ENCODE data around the gene NME7.

The NME7 gene

DNA sequence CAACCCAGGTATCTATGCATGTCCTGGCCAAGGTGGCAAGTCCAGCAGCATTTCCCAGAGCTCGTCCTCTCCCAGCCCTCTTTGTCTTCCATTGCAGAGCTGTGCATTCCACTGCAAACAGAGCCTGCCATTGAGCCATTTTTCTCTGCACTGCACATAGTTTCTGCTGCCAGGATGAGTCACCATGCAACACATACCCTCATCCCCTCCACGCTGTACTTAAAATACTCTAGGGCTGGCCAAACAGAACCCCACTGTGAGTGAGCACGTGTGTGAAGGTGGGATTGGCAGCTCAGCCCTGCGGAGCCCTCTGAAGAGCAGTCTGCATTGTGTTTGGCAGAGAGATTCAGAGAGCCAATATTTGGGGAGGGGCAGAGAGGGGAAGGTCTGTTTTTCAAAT lies 265.0 kb downstream of the NME7 start (continued):
- TF ChIP-seq ZNF571 (tag by site-specific recombination; IDR thresholded peaks at IDR 0.05), result no peak
- TF ChIP-seq, protein P1, sequence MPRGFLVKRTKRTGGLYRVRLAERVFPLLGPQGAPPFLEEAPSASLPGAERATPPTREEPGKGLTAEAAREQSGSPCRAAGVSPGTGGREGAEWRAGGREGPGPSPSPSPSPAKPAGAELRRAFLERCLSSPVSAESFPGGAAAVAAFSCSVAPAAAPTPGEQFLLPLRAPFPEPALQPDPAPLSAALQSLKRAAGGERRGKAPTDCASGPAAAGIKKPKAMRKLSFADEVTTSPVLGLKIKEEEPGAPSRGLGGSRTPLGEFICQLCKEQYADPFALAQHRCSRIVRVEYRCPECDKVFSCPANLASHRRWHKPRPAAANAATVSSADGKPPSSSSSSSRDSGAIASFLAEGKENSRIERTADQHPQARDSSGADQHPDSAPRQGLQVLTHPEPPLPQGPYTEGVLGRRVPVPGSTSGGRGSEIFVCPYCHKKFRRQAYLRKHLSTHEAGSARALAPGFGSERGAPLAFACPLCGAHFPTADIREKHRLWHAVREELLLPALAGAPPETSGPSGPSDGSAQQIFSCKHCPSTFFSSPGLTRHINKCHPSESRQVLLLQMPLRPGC (tag by site-specific recombination; IDR thresholded peaks at IDR 0.05), result peak; percentile 37; the same call in 1 of the 2 replicates
- no peak for TF ChIP-seq ZNF155 (tag by site-specific recombination; IDR thresholded peaks at IDR 0.05)
- TF ChIP-seq ZNF561 (tag by site-specific recombination; IDR thresholded peaks at IDR 0.05; ENCODE audit: borderline replicate concordance), result 0 out of 2 replicates have a peak, but pooled peaks have one; percentile 36
- peak; percentile 64 for TF ChIP-seq ZNF600 (tag by site-specific recombination; IDR thresholded peaks at IDR 0.05)
- TF ChIP-seq, protein P2, sequence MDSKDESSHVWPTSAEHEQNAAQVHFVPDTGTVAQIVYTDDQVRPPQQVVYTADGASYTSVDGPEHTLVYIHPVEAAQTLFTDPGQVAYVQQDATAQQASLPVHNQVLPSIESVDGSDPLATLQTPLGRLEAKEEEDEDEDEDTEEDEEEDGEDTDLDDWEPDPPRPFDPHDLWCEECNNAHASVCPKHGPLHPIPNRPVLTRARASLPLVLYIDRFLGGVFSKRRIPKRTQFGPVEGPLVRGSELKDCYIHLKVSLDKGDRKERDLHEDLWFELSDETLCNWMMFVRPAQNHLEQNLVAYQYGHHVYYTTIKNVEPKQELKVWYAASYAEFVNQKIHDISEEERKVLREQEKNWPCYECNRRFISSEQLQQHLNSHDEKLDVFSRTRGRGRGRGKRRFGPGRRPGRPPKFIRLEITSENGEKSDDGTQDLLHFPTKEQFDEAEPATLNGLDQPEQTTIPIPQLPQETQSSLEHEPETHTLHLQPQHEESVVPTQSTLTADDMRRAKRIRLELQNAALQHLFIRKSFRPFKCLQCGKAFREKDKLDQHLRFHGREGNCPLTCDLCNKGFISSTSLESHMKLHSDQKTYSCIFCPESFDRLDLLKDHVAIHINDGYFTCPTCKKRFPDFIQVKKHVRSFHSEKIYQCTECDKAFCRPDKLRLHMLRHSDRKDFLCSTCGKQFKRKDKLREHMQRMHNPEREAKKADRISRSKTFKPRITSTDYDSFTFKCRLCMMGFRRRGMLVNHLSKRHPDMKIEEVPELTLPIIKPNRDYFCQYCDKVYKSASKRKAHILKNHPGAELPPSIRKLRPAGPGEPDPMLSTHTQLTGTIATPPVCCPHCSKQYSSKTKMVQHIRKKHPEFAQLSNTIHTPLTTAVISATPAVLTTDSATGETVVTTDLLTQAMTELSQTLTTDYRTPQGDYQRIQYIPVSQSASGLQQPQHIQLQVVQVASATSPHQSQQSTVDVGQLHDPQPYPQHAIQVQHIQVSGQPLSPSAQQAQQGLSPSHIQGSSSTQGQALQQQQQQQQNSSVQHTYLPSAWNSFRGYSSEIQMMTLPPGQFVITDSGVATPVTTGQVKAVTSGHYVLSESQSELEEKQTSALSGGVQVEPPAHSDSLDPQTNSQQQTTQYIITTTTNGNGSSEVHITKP (tag by site-specific recombination; IDR thresholded peaks at IDR 0.05), result peak; percentile 32; the same call in 1 of the 2 replicates
- TF ChIP-seq, protein P3, sequence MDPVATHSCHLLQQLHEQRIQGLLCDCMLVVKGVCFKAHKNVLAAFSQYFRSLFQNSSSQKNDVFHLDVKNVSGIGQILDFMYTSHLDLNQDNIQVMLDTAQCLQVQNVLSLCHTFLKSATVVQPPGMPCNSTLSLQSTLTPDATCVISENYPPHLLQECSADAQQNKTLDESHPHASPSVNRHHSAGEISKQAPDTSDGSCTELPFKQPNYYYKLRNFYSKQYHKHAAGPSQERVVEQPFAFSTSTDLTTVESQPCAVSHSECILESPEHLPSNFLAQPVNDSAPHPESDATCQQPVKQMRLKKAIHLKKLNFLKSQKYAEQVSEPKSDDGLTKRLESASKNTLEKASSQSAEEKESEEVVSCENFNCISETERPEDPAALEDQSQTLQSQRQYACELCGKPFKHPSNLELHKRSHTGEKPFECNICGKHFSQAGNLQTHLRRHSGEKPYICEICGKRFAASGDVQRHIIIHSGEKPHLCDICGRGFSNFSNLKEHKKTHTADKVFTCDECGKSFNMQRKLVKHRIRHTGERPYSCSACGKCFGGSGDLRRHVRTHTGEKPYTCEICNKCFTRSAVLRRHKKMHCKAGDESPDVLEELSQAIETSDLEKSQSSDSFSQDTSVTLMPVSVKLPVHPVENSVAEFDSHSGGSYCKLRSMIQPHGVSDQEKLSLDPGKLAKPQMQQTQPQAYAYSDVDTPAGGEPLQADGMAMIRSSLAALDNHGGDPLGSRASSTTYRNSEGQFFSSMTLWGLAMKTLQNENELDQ (tag by site-specific recombination; IDR thresholded peaks at IDR 0.05; ENCODE audit: low read depth), result no peak
- no peak for TF ChIP-seq ZNF23 (tag by site-specific recombination; IDR thresholded peaks at IDR 0.05; ENCODE audit: borderline replicate concordance)
- TF ChIP-seq ZNF585B (tag by site-specific recombination; IDR thresholded peaks at IDR 0.05), result no peak
- peak; percentile 33; the same call in 1 of the 2 replicates for TF ChIP-seq ZBTB17 (tag by site-specific recombination; IDR thresholded peaks at IDR 0.05)
- TF ChIP-seq, protein P4, sequence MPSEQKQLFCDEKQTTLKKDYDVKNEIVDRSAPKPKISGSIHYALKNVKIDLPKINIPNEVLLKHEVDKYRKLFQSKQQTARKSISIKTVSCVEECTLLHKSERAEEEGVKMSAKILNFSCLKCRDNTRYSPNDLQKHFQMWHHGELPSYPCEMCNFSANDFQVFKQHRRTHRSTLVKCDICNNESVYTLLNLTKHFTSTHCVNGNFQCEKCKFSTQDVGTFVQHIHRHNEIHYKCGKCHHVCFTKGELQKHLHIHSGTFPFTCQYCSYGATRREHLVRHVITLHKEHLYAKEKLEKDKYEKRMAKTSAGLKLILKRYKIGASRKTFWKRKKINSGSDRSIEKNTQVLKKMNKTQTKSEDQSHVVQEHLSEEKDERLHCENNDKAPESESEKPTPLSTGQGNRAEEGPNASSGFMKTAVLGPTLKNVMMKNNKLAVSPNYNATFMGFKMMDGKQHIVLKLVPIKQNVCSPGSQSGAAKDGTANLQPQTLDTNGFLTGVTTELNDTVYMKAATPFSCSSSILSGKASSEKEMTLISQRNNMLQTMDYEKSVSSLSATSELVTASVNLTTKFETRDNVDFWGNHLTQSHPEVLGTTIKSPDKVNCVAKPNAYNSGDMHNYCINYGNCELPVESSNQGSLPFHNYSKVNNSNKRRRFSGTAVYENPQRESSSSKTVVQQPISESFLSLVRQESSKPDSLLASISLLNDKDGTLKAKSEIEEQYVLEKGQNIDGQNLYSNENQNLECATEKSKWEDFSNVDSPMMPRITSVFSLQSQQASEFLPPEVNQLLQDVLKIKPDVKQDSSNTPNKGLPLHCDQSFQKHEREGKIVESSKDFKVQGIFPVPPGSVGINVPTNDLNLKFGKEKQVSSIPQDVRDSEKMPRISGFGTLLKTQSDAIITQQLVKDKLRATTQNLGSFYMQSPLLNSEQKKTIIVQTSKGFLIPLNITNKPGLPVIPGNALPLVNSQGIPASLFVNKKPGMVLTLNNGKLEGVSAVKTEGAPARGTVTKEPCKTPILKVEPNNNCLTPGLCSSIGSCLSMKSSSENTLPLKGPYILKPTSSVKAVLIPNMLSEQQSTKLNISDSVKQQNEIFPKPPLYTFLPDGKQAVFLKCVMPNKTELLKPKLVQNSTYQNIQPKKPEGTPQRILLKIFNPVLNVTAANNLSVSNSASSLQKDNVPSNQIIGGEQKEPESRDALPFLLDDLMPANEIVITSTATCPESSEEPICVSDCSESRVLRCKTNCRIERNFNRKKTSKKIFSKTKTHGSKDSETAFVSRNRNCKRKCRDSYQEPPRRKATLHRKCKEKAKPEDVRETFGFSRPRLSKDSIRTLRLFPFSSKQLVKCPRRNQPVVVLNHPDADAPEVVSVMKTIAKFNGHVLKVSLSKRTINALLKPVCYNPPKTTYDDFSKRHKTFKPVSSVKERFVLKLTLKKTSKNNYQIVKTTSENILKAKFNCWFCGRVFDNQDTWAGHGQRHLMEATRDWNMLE (tag by site-specific recombination; conservative IDR thresholded peaks at IDR 0.05; ENCODE audit: low read depth), result no peak
- TF ChIP-seq ZNF626 (tag by site-specific recombination; IDR thresholded peaks at IDR 0.05), result no peak
- TF ChIP-seq, protein P5, sequence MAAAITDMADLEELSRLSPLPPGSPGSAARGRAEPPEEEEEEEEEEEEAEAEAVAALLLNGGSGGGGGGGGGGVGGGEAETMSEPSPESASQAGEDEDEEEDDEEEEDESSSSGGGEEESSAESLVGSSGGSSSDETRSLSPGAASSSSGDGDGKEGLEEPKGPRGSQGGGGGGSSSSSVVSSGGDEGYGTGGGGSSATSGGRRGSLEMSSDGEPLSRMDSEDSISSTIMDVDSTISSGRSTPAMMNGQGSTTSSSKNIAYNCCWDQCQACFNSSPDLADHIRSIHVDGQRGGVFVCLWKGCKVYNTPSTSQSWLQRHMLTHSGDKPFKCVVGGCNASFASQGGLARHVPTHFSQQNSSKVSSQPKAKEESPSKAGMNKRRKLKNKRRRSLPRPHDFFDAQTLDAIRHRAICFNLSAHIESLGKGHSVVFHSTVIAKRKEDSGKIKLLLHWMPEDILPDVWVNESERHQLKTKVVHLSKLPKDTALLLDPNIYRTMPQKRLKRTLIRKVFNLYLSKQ (tag by site-specific recombination; IDR thresholded peaks at IDR 0.05; ENCODE audit: borderline replicate concordance), result no peak
- TF ChIP-seq, protein P6, sequence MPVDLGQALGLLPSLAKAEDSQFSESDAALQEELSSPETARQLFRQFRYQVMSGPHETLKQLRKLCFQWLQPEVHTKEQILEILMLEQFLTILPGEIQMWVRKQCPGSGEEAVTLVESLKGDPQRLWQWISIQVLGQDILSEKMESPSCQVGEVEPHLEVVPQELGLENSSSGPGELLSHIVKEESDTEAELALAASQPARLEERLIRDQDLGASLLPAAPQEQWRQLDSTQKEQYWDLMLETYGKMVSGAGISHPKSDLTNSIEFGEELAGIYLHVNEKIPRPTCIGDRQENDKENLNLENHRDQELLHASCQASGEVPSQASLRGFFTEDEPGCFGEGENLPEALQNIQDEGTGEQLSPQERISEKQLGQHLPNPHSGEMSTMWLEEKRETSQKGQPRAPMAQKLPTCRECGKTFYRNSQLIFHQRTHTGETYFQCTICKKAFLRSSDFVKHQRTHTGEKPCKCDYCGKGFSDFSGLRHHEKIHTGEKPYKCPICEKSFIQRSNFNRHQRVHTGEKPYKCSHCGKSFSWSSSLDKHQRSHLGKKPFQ (tag by site-specific recombination; IDR thresholded peaks at IDR 0.05), result no peak
- TF ChIP-seq TRIM28 (IDR thresholded peaks at IDR 0.05; ENCODE audit: borderline replicate concordance, low read length), result no peak
- no peak for TF ChIP-seq ZNF366 (tag by site-specific recombination; conservative IDR thresholded peaks at IDR 0.05)
- no peak for TF ChIP-seq SETDB1 (IDR thresholded peaks at IDR 0.05; ENCODE audit: insufficient read length, low read length)
- TF ChIP-seq ZNF707 (tag by site-specific recombination; IDR thresholded peaks at IDR 0.05), result no peak
- TF ChIP-seq, protein P7, sequence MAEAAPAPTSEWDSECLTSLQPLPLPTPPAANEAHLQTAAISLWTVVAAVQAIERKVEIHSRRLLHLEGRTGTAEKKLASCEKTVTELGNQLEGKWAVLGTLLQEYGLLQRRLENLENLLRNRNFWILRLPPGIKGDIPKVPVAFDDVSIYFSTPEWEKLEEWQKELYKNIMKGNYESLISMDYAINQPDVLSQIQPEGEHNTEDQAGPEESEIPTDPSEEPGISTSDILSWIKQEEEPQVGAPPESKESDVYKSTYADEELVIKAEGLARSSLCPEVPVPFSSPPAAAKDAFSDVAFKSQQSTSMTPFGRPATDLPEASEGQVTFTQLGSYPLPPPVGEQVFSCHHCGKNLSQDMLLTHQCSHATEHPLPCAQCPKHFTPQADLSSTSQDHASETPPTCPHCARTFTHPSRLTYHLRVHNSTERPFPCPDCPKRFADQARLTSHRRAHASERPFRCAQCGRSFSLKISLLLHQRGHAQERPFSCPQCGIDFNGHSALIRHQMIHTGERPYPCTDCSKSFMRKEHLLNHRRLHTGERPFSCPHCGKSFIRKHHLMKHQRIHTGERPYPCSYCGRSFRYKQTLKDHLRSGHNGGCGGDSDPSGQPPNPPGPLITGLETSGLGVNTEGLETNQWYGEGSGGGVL (tag by site-specific recombination; IDR thresholded peaks at IDR 0.05), result peak; percentile 47; the same call in 1 of the 2 replicates
- TF ChIP-seq ZBTB48 (tag by site-specific recombination; IDR thresholded peaks at IDR 0.05), result 0 out of 2 replicates have a peak, but pooled peaks have one; percentile 23
- peak; percentile 88 for TF ChIP-seq ZNF660 (tag by site-specific recombination; IDR thresholded peaks at IDR 0.05)

All from HEK293 (cell line).